HG03575 (cell line): ENCODE results near the gene CCDC60.
"Not testable (repeated sequence)": the region's sequence is repeated elsewhere in the genome, so short reads cannot be mapped to it uniquely, and the experiment has no call there.

ENCODE experiments used
- ATAC-seq: cut with Tn5 transposase; IDR thresholded peaks from one replicate; pipeline ENCODE4 v1.9.1; 2021; ENCODE audit not compliant: unreplicated experiment, insufficient number of reproducible peaks, low FRiP score; ENCODE audit errors: extremely low read depth

The CCDC60 gene

DNA sequence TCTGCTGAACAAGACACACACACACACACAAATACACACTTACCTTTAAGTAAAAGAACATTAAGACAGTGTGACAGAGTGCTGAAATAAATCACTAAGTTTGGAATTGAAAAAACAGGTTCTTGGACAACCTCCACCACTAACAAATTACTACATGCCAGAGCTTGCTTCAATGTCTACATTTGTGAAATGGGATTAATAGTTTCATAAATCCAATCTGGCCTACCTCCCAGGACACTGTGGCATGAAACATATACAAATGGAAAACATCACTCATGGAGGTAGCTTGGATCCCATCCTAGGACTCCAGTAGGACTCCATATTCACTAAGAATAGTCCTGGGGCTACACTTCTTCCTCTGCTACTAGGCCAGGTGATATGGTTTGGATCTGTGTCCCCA is 8.2 kb upstream of the CCDC60 start:
- no peak for ATAC-seq

DNA sequence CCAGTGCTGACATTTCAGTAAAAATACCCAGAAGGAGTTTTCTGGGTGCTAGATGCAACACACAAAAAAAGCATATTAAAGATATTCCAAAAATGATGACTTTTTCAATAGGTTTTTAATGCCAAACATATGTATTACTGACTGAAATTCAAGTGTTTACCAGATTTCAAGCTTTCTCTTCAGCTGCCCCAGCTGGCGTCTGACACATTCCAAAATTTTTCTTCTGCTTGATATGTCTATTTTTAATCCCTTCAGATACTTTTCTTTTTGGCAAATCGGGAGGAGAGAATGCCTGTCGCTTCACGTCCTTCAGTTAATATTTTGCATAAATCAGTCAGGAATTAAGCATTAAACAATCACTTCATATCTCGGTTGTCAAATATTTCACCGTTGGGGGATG is 7.1 kb upstream of the CCDC60 start:
- no peak for ATAC-seq

- ATAC-seq = no peak
Measured at GRCh38 chr12:119328111-119328510, 6.4 kb upstream of the CCDC60 start.

DNA sequence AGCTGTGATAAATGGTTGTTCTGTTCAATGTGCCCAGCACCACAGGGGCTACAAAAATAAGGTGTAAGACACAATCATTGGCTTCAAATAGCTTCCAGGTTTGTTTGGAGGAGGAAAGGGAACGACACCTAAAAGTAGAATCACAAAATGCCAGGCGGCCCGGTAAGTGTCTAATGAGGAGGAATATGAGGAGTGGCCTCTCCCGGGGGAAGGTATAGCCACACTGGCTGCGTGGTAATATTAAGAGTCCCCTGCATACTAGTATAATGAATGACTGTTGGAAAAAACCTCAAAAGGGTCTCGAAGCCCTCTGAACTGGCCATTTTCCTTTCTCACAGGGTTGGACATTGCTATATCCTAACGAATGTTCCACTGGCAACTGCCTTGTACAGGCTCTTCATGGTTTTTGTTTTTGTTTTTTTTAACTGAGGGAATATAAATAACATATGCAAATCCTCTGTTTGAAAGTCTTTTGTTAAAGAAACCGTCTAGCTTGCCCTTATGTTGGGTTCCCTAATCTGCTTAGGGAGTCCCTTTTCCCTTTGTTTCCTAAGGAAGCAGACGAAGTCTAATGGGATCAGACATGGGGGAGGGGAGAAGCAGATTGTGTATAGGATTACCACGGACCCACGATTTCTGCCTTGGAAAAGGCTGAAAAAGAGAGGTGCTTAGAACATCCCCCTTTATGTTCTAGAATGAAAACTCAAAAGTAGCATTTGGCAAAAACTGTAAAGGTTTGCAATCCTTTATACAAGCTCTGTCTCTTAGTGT is 4.2 kb downstream of the CCDC60 start:
- ATAC-seq = no peak

- no peak for ATAC-seq
Measured at GRCh38 chr12:119340578-119340977, 6.0 kb downstream of the CCDC60 start.

- ATAC-seq = no peak
Measured at GRCh38 chr12:119341020-119341419, 6.5 kb downstream of the CCDC60 start.

DNA sequence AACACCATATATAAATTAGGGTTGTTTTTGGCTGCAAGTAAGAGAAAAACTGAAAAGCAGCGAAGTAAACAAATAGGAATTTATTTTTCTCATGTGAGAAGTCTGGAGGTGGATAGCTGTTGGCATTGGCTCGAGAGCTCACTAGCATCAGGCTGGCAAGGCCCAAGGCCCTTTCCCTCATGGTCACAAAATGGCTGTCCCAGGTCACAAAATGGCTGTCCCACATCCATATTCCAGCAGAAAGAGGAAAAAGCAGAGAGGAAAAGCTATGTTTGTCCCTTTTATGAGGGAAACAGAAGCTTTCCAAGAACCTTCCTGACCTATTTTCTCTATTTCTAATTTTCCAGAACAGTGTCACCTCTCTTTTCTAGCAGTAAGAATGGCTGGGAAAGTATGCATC is 7.5 kb downstream of the CCDC60 start:
- ATAC-seq = no peak

- no peak for ATAC-seq
Measured at GRCh38 chr12:119343130-119343529, 8.6 kb downstream of the CCDC60 start.

DNA sequence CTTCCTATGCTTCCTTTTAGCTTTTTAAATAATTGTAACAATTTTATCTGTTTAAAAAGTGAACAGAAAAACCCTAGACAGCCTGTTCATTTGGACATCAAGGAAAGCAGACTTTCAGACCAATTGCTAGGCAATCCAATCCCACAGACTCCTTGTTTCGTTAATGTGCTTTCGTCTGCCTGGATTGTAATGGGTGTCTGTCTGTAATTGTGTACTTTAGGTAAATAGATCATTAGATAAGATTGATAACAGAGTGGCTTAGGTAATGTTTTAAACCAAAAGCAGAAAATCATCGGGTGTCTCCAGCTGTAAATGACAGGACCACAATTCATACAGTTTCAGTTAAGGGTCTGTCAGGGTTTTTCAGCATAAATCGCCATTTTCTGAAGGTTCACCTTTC is 19.6 kb downstream of the CCDC60 start:
- no peak for ATAC-seq

DNA sequence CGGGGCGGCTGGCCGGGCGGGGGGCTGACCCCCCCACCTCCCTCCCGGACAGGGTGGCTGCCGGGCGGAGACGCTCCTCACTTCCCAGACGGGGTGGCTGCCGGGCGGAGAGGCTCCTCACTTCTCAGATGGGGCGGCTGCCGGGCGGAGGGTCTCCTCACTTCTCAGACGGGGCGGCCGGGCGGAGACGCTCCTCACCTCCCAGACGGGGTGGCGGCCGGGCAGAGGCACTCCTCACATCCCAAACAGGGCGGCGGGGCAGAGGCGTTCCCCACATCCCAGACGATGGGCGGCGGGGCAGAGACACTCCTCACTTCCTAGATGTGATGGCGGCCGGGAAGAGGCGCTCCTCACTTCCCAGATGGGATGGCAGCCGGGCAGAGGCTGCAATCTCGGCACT is 25.8 kb downstream of the CCDC60 start:
- ATAC-seq = not testable (repeated sequence)

GRCh38 chr12:119363037-119363436 is 28.5 kb downstream of the CCDC60 start:
- ATAC-seq = no peak

DNA sequence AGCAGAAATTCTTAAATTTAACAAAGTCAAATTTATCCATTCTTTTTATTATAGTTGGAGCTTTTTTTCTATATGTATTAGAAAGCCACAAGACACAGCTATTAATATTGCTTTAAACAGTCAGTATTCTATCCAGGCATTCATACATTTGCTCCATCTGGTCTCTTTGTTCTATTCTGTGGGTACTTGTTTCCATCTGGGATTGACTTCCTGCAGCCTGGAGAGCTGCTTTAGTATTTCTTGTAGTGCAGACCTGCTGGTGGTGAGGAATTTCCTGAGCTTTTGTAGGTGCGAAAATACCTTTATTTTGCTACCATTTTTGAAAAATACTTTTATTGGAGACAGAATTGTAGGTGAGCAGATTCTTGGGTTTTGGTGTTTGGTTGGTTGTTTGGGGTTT is 29.0 kb downstream of the CCDC60 start:
- ATAC-seq = no peak

GRCh38 chr12:119365451-119365850 is 30.9 kb downstream of the CCDC60 start:
- ATAC-seq = no peak

DNA sequence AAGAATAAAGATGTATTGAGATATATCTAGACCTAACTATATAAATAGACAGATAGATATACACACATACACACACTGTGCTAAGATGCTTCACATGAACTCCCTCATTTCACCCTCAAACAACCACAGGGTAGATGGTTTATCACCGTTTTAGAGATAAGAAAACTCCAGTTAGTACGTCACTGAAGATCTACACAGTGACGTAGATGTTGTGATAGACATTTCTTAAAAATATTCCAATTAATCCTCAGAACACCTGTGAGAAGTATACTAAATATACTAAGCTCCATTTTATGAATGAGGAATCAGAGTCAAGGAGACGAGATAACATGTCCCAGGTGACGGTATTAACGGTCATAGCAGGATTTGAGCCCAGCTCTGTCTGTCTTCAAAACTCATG is 31.5 kb downstream of the CCDC60 start:
- ATAC-seq = no peak

DNA sequence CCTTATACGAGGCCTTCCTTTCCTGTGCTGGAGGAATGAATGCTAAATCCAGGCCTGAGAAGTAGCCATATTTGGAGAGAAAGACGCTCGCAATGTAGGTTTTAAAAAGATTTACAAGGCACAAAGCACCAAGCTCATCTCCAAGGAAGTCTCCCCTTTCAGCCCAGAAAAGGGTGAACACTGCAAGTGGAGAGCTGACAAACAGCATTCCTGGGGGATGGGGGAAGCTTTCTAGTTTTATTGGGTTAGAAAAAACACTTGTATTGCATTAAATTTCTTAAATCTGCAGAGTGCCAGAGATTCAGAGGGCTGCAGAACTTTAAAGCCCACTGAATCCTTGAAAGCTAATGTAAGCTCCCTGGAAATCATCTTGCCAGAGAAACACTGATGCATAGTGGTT is 34.6 kb downstream of the CCDC60 start:
- ATAC-seq = no peak

- ATAC-seq = no peak
Measured at GRCh38 chr12:119369907-119370546, 35.5 kb downstream of the CCDC60 start.

DNA sequence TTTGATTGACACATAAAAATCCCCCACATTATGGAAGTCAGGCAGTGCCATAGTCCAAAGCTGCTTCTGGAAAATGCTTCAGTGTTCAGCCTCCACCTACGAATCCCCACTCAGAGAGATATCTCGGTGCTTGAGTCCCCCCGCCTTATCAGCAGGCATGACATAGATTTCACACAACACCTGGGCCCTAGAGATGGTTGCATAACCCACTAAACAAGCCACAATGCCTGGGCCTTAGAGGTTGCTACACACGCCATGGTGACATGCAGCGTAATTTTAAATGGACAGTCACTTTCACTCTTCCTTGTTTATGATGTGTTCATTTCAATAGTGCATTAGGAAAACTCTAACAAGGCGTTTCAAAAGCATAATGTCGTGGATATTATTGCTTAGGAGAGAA is 38.0 kb downstream of the CCDC60 start:
- no peak for ATAC-seq

DNA sequence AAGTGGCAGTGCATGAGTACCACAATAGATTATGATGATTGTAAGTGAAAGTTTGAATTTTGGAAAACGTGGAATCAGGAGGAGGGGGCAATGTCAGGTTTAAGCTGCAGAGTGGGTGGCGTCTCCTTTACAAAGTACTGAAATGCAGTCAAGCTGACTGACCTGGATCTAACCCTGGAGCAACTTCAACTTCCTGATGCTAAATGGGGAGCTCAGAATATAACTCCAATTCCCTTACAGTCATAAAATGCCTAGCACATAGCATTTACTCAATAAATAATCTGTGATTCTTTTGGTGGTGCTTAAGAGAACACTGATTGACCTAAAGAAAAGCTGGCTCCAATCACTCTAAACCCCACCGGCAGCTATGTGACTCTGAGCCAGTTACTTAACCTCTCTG is 38.5 kb downstream of the CCDC60 start:
- ATAC-seq = no peak

DNA sequence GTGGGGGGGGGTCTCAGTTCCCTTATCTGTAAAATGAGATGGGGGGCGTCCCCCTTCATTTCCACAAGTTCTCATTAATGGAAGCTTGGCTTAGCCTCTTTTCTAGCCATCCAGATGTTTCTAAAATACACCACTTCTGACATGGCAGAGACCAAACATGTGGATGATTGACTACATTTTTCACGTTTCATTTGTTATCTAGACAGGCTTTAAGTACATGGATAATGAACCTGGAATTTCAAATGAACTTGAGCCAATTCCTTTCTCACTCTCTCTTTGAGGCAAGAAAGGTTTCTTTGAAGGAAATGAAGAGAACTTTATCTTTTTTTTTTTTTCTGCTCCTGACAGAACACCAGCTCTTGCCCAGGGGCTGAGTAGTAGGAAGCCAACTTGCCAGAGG is 39.1 kb downstream of the CCDC60 start:
- ATAC-seq = no peak

GRCh38 chr12:119374635-119375034 is 40.1 kb downstream of the CCDC60 start:
- ATAC-seq = no peak
